ENCODE measurements around the gene ARHGEF2. TPM values are rescaled to one million over a fixed set of nuclear protein-coding genes. Genes with fewer than 3 reads are reported as not detected.

The ARHGEF2 gene
- total and polyA plus RNA-seq, 2 of the 13 experiments (the other 11 are each of a cell fraction or from before 2014, with no cell fraction given): 16.1 to 32.1 TPM

DNA sequence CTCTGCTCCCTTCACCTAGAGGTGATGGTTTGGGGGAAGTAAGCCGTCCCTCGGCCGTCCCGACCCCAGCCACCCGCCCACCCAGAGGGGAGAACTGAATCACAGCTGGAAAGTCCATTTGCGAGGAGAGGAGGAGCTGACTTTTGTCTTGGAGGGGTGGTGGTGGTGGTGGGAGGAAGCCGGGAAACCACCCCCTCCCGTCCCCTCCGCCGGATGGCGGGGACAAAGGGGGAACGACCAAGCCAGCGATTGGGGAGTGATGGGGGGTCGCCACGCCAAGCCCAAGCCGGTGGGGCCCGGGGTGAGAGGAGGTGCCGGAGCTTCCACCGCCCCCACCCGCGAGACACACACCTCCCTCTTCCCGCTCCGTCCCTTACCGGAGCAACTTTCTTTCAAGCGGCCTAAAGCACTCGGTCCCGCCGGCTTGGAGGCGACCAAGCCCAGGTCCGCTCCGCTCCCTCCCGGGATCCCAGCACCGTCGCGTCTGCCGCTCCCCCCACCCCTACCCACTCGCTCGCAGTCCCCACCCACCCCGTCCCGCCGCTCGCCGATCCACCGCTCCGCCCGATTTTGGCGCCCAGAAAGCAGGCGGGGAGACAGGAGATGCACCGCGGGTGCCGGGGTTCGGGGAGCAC is 540 bp downstream of the ARHGEF2 start (continued):
- TF ChIP-seq ZNF878 (CRISPR knock-in tag; IDR thresholded peaks at IDR 0.05): no peak
- TF ChIP-seq IKZF4 (CRISPR knock-in tag; IDR thresholded peaks at IDR 0.05; ENCODE audit: borderline replicate concordance, low read depth, not compliant biosample characterization): peak; percentile 55
- TF ChIP-seq, protein P1, sequence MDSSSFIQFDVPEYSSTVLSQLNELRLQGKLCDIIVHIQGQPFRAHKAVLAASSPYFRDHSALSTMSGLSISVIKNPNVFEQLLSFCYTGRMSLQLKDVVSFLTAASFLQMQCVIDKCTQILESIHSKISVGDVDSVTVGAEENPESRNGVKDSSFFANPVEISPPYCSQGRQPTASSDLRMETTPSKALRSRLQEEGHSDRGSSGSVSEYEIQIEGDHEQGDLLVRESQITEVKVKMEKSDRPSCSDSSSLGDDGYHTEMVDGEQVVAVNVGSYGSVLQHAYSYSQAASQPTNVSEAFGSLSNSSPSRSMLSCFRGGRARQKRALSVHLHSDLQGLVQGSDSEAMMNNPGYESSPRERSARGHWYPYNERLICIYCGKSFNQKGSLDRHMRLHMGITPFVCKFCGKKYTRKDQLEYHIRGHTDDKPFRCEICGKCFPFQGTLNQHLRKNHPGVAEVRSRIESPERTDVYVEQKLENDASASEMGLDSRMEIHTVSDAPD (CRISPR knock-in tag; IDR thresholded peaks at IDR 0.05): no peak
- no peak for TF ChIP-seq EZH2 (conservative IDR thresholded peaks at IDR 0.05; ENCODE audit: low read depth, low read length)

DNA sequence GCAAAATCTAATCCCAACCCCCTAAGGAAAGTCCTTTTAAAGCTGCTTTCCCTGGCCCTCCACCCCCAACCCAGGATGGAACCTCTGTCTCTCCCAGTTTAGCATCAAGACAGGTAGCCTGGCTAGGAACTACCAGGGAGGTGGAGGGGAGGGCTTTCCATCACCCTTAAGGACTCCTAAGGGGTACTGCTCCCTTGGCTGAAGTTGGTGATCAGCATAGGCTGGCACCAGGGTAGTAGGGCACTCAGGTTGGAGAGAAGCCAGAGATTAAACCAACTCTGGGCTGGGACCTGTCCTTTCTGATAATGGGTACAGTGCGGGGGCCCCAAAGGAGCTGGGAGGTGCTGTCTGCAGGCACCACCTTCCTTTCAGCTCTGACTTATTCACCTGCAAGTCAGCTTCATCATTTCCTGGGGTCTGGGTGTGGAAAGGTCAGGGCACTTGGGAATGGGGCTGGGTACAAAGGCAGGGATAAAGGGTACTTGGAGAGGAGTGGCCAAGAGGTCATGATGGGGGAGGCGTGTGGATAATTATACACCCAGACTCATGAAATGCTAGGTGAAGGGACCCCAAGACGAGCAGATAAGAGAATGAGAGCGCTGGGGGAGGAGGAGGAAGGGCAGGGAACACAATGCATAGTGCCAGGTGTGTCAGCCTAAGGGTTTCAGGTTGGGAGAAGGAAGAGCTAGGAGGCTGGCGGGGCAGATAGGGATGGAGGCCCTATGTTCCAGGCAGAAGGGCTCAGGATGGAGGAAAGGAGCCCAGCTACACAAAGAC is 1.2 kb downstream of the ARHGEF2 start:
- Histone ChIP-seq H3K9me3 (ENCODE audit: low read length) (no peaks in the 10 kb centered on the region), H3K4me2 (ENCODE audit: low read depth, low read length) (peak overlapping the region; percentile 92), H3K27ac (ENCODE audit: extremely low read length, insufficient read depth, low read length) (peak overlapping the region; percentile 13), H3K9ac (ENCODE audit: insufficient read depth, low read depth, low read length) (peak overlapping the region; percentile 83), H2AFZ (ENCODE audit: low read length) (no peak overlapping the region), H4K20me1 (ENCODE audit: insufficient read depth, low read length) (0 out of 2 replicates have a peak, but pooled peaks cover 2% of the 10 kb centered on the region), H3K4me1 (ENCODE audit: insufficient read depth, low read length) (peaks cover 83% of the 10 kb centered on the region), H3K4me3 (replicated peaks in 1 of 3; ENCODE audit: insufficient read depth in 1 of 3, low read depth in 2 of 3, low read length in 3 of 3) (peak overlapping the region; percentile 85 to 92 (median 90)), H3K79me2 (ENCODE audit: insufficient read depth, low read length) (peaks cover 49% of the 10 kb centered on the region), H3K36me3 (replicated peaks in 1 of 2; ENCODE audit: control insufficient read depth in 1 of 2, insufficient read depth in 2 of 2, low read length in 2 of 2) (peaks cover 0 to 3% of the 10 kb centered on the region in 2 experiments; a peak in 2 of 5 replicates), H3K27me3 (ENCODE audit: control insufficient read depth in 1 of 2, insufficient read depth in 2 of 2, low read length in 2 of 2) (no peaks in the 10 kb centered on the region; a peak in 1 of 5 replicates)
- CTCF ChIA-PET (ENCODE audit: low intra/inter-chr PET ratio, low total read pairs): no interaction called here
- intact Hi-C loops (cut with micrococcal nuclease; ENCODE audit: unreplicated experiment) (loop anchor here (5.0 kb wide), 1 partner anchor 35 kb away; the partner anchor contains the start of gene RXFP4), in situ Hi-C loops (cut with HindIII; ENCODE audit: extremely low pct_ligation_motif_present, low pct_unique_long_range_greater_than_20kb) (no loop called here)
- DNase-seq (ENCODE audit: low spot score): no peak
- FAIRE-seq: no peak
- BruUV-seq (replicated peaks): no TSS peak
- TF ChIP-seq NR2C2 (CRISPR knock-in tag; IDR thresholded peaks at IDR 0.05; ENCODE audit: borderline replicate concordance): 0 out of 2 replicates have a peak, but pooled peaks have one; percentile 11
- 0 out of 2 replicates have a peak, but pooled peaks have one; percentile 9 for TF ChIP-seq NR2F6 (IDR thresholded peaks at IDR 0.05)
- no peak for TF ChIP-seq NR2F6 (CRISPR knock-in tag; IDR thresholded peaks at IDR 0.05)
- TF ChIP-seq ZNF879 (CRISPR knock-in tag; IDR thresholded peaks at IDR 0.05): no peak
- TF ChIP-seq, protein P2, sequence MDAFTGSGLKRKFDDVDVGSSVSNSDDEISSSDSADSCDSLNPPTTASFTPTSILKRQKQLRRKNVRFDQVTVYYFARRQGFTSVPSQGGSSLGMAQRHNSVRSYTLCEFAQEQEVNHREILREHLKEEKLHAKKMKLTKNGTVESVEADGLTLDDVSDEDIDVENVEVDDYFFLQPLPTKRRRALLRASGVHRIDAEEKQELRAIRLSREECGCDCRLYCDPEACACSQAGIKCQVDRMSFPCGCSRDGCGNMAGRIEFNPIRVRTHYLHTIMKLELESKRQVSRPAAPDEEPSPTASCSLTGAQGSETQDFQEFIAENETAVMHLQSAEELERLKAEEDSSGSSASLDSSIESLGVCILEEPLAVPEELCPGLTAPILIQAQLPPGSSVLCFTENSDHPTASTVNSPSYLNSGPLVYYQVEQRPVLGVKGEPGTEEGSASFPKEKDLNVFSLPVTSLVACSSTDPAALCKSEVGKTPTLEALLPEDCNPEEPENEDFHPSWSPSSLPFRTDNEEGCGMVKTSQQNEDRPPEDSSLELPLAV (CRISPR knock-in tag; conservative IDR thresholded peaks at IDR 0.05; ENCODE audit: low read depth): no peak
- no peak for TF ChIP-seq ZNF772 (CRISPR knock-in tag; IDR thresholded peaks at IDR 0.05)
- POLR2A ChIA-PET: interaction anchor here (1.2 to 13.5 kb wide), 6 partner anchors 9 to 153 kb away, joined by 3 to 390 read pairs (median 19); partner anchors contain the start of genes KHDC4 and RXFP4
- WGBS (ENCODE audit: low lambda C conversion rate): 32% methylated on average over 5 of the region's 5 CpGs
- peak; percentile 40 for ATAC-seq

All from HepG2 (cell line).